GM12878 (cell line): ENCODE data around the gene ASTL. TPM values are rescaled to one million over a fixed set of nuclear protein-coding genes. Genes with fewer than 3 reads are reported as not detected.

Experiments
- ATAC-seq: fragments of 200-7000 bp; cut with Tn5 transposase; 3 replicates; pipeline ENCODE4 v1.9.1; 2020; ENCODE audit warnings: mild to moderate bottlenecking, moderate library complexity
- BruUV-seq: library from RNA; stranded (reverse); fragments of 400-500 nt; replicated peaks from 2 replicates; lab custom pipeline; 2021; lab: Mats Ljungman, UMichigan
- CTCF ChIA-PET: fragments of 300-600 bp; sonication (Branson Sonifier 250); formaldehyde crosslinking; extraction: SDS; loops from one replicate; lab custom pipeline; 2021; ENCODE audit warnings: inconsistent platforms; lab: Yijun Ruan, JAX
- POLR2A ChIA-PET: fragments of 350-600 bp; formaldehyde crosslinking; extraction: SDS; loops from one replicate; lab custom pipeline; 2021; ENCODE audit warnings: inconsistent platforms; lab: Charles Lee
- RAD21 ChIA-PET: fragments of 300-600 bp; sonication (Branson Sonifier 250); formaldehyde crosslinking; loops from one replicate; lab custom pipeline; 2023; ENCODE audit warnings: antibody characterized with exemption; ENCODE audit not compliant: unreplicated experiment; lab: Charles Lee
- SMC1A ChIA-PET: fragments of 300-600 bp; sonication (Branson Sonifier 250); formaldehyde crosslinking; loops from one replicate; lab custom pipeline; 2023; ENCODE audit not compliant: unreplicated experiment, uncharacterized antibody; lab: Charles Lee
- DNase-seq: peaks from one replicate; pipeline ENCODE4 v3.0.0-alpha.2; 2011; ENCODE audit warnings: low read depth, low spot score
- FAIRE-seq: peaks from 3 replicates; lab custom pipeline; 2011; peaks lifted over from hg19 to GRCh38; lab: Jason Lieb, UNC
- H2AFZ ChIP-seq: 2 replicates; pipeline ENCODE4 v1.6.0; 2011; ENCODE audit warnings: low read depth, low read length, control low read depth; ENCODE audit not compliant: control insufficient read depth
- H3K27ac ChIP-seq: 2 replicates; pipeline ENCODE4 v1.5.1; 2011; ENCODE audit warnings: control low read depth; ENCODE audit not compliant: control insufficient read depth, insufficient read depth
- H3K27me3 ChIP-seq, 2 experiments: replicated peaks in 1 of 2; 2 replicates each; pipeline versions ENCODE4 v1.6.0 to v1.6.1; 2011; ENCODE audit warnings: low read length in 1 of 2; ENCODE audit not compliant: control insufficient read depth in 2 of 2, insufficient read depth in 2 of 2
- H3K36me3 ChIP-seq, 2 experiments: 2 replicates each; pipeline ENCODE4 v1.5.1; 2011; ENCODE audit warnings: low read length in 1 of 2; ENCODE audit not compliant: control insufficient read depth in 2 of 2, insufficient read depth in 2 of 2
- H3K4me1 ChIP-seq: 2 replicates; pipeline ENCODE4 v1.6.1; 2011; ENCODE audit warnings: mild to moderate bottlenecking, low read length, moderate library complexity, mixed read lengths; ENCODE audit not compliant: control insufficient read depth, insufficient read depth
- H3K4me2 ChIP-seq: 2 replicates; pipeline ENCODE4 v1.6.0; 2011; ENCODE audit warnings: control low read depth; ENCODE audit not compliant: control insufficient read depth, insufficient read depth
- H3K4me3 ChIP-seq: fragments of 200-600 bp; sonication (generic); 2 replicates; pipeline ENCODE4 v1.5.1; 2016
- H3K79me2 ChIP-seq: 2 replicates; pipeline ENCODE4 v1.6.0; 2011; ENCODE audit warnings: low read length; ENCODE audit not compliant: control insufficient read depth, insufficient read depth
- H3K9ac ChIP-seq: 2 replicates; pipeline ENCODE4 v1.8.0; 2011; ENCODE audit warnings: low read length, control low read depth, mixed read lengths; ENCODE audit not compliant: control insufficient read depth, insufficient read depth
- H3K9me3 ChIP-seq: replicated peaks from 3 replicates; pipeline ENCODE4 v1.5.1; 2011; ENCODE audit warnings: mild to moderate bottlenecking, low read length; ENCODE audit not compliant: control insufficient read depth, insufficient read depth
- H4K20me1 ChIP-seq: 2 replicates; pipeline ENCODE4 v1.6.0; 2011; ENCODE audit not compliant: control insufficient read depth, insufficient read depth
- CEBPZ ChIP-seq: fragments of 150-350 bp; IDR thresholded peaks from 2 replicates; pipeline ENCODE4 v1.6.1; 2016; ENCODE audit warnings: low read depth, low read length
- EZH2 ChIP-seq: IDR thresholded peaks from 2 replicates; pipeline ENCODE4 v1.6.1; 2012; ENCODE audit warnings: low read depth, mild to moderate bottlenecking, control low read depth, inconsistent platforms, low read length, borderline replicate concordance; ENCODE audit not compliant: control insufficient read depth
- WRNIP1 ChIP-seq: IDR thresholded peaks from 2 replicates; pipeline ENCODE4 v1.6.1; 2011; ENCODE audit warnings: low read depth, low read length, improper control_type of control experiment, borderline replicate concordance
- WGBS: methylation state at CpG from one replicate; pipeline ENCODE4 v1.1.6; 2016; ENCODE audit warnings: low lambda C conversion rate; ENCODE audit not compliant: insufficient replicate concordance, insufficient coverage; ENCODE audit errors: missing lambda C conversion rate; 5-methylcytosine and 5-hydroxymethylcytosine counted together
- in situ Hi-C: fragments of 300-500 bp; cut with MboI; formaldehyde crosslinking; loops from 9 replicates; pipeline ENCODE4 v1.14.3; 2018; ENCODE audit warnings: mixed read lengths
- intact Hi-C: fragments of 100-400 bp; cut with micrococcal nuclease; formaldehyde crosslinking; loops from one replicate; pipeline ENCODE4 v1.14.2; 2022; ENCODE audit not compliant: unreplicated experiment
- polyA plus RNA-seq, 11 experiments: library from polyadenylated mRNA; depleted of rRNA in 4 of 11; unstranded in 6 of 11; stranded (reverse) in 5 of 11; fragments of >200 nt; fragmentation: Nextera tagmentation in 4 of 11; fragmentation: Illumina TruSeq in 1 of 11; extraction: Ambion mirVana in 4 of 11; extraction: Trizol in 1 of 11; gene quantifications; 1 replicate in 1 of 11; 2 replicates in 10 of 11; pipeline versions ENCODE4 v1.2.1 to v1.2.3, GENCODE V29; 2011 to 2016; ENCODE audit warnings: inconsistent platforms in 2 of 11, missing spikeins in 2 of 11, low read depth in 1 of 11
- total RNA-seq, 4 experiments: library from RNA; depleted of rRNA in 3 of 4; stranded (reverse); fragments of >200 nt in 3 of 4; fragmentation: Illumina TruSeq in 1 of 4; extraction: Trizol in 1 of 4; gene quantifications; 2 replicates each; pipeline versions ENCODE4 v1.2.1 to v1.2.3, GENCODE V29; 2013 to 2021

Gene ASTL
- total and polyA plus RNA-seq, 10 of the 15 experiments (the other 5 are each of a cell fraction or from before 2014, with no cell fraction given) = 0.18 to 1.0 (median 0.38) TPM; not detected in 4

- H3K79me2 ChIP-seq = no peaks in the 10 kb centered on the region
- no TSS peak for BruUV-seq
- intact Hi-C loops = no loop called here
- no peak for ATAC-seq
- RAD21 ChIA-PET = no interaction called here
- H3K9me3 ChIP-seq = no peaks in the 10 kb centered on the region
- no peak for DNase-seq
- peaks cover 10% of the 10 kb centered on the region for H3K4me1 ChIP-seq
- no peak for TF ChIP-seq EZH2
- no peak for TF ChIP-seq CEBPZ
- no peak for TF ChIP-seq WRNIP1
- H3K27me3 ChIP-seq = no peaks in the 10 kb centered on the region
- H3K4me3 ChIP-seq = no peak overlapping the region
- POLR2A ChIA-PET = no interaction called here
- no peaks in the 10 kb centered on the region for H4K20me1 ChIP-seq
- no peaks in the 10 kb centered on the region for H3K36me3 ChIP-seq
- no peak overlapping the region for H3K9ac ChIP-seq
- SMC1A ChIA-PET = interaction anchor here (1.1 kb wide), 1 partner anchor 10 kb away, joined by 3 read pairs; the partner anchor contains the start of gene ASTL
- FAIRE-seq = no peak
- CTCF ChIA-PET = interaction anchor here (0.9 kb wide), 1 partner anchor 136 kb away, joined by 6 read pairs; no protein-coding TSS in a partner anchor
- H3K4me2 ChIP-seq = no peak overlapping the region
- no peak overlapping the region for H2AFZ ChIP-seq
- 89% methylated on average over 6 of the region's 6 CpGs for WGBS
- H3K27ac ChIP-seq = no peak overlapping the region
- in situ Hi-C loops = no loop called here
Measured at GRCh38 chr2:96128456-96128855, 9.8 kb downstream of the ASTL start.
